ENCODE measurements around the gene MAN2A2. TPM values are rescaled to one million over a fixed set of nuclear protein-coding genes. Genes with fewer than 3 reads are reported as not detected.
A peak's percentile ranks its signal among the peaks of the same experiment; 100 is the strongest.
"Not testable (repeated sequence)": the region's sequence is repeated elsewhere in the genome, so short reads cannot be mapped to it uniquely, and the experiment has no call there.

MAN2A2 gene
- total RNA-seq, 1 experiment from 2014 or later = 45.8 TPM

- Histone ChIP-seq H3K36me3 (peaks cover 5% of the 10 kb centered on the region; the same call in 1 of the 2 replicates), H3K4me3 (no peak overlapping the region), H3K27me3 (no peaks in the 10 kb centered on the region), H3K9me3 (no peaks in the 10 kb centered on the region)
- DNase-seq = no peak
These were observed 34.0 kb upstream of the MAN2A2 start for GRCh38 chr15:90869140-90869541.

DNA sequence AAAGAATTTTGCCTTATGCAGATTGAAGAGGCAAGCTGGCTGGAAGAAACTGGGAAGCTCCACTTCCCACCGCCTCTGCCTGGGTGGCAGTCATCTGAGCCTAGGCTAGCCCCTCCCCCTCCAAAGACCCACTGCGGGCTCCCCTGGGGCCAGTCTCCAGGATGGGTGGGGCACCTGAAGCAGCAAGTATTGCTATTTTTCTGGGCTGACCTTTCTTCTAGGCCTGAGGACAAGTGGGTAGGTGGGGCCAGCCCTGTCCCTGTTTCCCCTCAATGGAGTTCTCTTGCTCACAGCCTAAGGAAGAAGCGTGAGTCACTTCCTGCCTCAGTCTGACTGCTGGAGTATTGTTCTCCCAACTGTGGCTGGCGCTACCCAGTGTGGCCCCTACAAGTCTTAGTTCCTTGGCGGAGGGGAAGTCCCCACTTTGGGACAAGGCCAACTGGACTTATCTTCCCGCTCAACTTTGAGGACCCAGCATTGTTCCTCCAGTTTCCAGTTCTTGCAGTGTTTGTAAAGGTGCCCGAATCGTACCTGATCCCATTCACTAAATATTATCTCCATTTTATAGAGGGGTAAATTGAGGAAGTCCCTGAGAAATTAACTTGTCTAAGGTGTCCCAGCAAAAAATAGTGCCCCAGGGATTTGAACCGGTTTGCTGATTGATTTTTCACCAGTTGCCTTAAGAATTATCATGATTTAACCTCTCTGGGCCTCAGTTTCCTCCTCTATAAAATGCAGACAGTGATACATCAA, 33.3 kb upstream of the MAN2A2 start:
- no peaks in the 10 kb centered on the region for H3K27me3 ChIP-seq
- H3K4me3 ChIP-seq = no peak overlapping the region

GRCh38 chr15:90870354-90871138, 32.6 kb upstream of the MAN2A2 start:
- DNase-seq = no peak
- peaks cover 5% of the 10 kb centered on the region; the same call in 1 of the 2 replicates for H3K36me3 ChIP-seq
- H3K4me3 ChIP-seq = peak overlapping the region; percentile 57
- H3K27me3 ChIP-seq = no peaks in the 10 kb centered on the region
- no peaks in the 10 kb centered on the region for H3K9me3 ChIP-seq

More for the DNA sequence above, 33.3 kb upstream of the MAN2A2 start:
- Histone ChIP-seq H3K9me3 (no peaks in the 10 kb centered on the region), H3K36me3 (peaks cover 5% of the 10 kb centered on the region; the same call in 1 of the 2 replicates)
- peak; percentile 84 for DNase-seq

DNA sequence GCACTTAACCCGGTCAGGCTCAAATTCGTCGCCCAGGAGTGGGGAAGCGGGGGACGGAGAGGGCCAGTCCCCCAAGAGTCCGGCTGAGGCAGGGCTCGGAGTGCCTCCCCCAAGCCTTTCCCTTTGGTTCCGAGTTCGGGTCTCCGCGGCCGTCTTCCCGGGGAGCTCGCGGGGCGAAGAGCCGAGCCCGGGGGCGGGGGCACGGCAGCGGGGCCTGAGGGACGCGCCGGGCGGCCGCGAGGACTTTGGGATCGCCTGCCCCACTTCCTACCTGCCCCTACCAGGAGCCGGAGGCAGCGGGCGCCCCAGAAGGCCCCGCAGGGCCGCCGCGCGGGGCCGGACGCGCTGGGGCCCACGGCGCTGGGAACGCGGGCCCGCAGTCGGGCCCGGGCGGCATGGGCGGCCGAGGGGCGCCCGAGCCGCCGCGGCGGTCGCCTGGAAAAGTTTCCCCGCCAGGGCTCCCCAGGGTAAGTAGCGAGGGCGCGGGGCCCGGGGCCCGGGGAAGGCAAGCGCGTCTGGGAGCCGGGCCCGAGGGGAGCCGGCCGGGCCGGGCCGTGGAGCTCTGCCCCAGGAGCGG, 31.9 kb upstream of the MAN2A2 start:
- DNase-seq = peak; percentile 53
- H3K9me3 ChIP-seq = no peaks in the 10 kb centered on the region
- H3K27me3 ChIP-seq = no peaks in the 10 kb centered on the region
- peaks cover 5% of the 10 kb centered on the region; the same call in 1 of the 2 replicates for H3K36me3 ChIP-seq
- peak overlapping the region; percentile 57 for H3K4me3 ChIP-seq

GRCh38 chr15:90871716-90872485, 31.2 kb upstream of the MAN2A2 start:
- no peaks in the 10 kb centered on the region for H3K9me3 ChIP-seq
- H3K4me3 ChIP-seq = peak overlapping the region; percentile 57
- H3K27me3 ChIP-seq = no peaks in the 10 kb centered on the region
- DNase-seq = no peak
- H3K36me3 ChIP-seq = peaks cover 9% of the 10 kb centered on the region

DNA sequence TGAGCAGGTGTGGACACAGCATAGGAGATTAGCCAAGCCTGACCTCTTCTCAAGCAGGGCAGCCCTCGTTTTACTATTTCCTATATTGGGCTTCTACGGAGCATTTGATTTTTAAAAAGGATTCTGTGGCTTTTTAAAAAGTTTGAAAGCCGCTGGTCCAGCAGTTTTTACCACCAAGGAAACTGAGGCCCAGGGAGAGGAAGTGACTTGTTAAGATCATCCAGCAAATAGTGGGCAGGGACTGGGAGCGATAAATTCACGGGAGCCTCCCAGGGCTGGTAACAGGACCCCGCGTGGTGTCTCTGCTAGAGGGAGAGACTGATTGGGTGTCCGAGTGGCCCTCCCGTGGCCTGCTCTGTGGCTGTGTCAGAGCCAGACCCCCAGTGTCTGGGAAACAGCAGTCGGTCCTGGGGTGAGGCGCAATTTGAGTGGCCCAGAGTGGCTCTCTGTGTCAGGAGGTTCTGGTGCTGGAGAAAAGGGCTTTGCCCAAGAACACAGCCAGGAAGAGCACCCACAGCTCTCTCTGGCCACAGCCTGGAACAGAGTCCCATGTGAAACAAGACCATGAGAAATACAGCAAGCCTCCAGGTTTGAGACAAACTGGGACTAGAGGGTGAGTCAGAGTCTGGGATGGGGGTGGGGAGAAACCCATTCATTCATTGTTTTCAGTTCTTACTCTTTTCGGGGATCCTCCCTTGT, 30.5 kb upstream of the MAN2A2 start:
- peak; percentile 42 for DNase-seq
- peak overlapping the region; percentile 57 for H3K4me3 ChIP-seq

DNA sequence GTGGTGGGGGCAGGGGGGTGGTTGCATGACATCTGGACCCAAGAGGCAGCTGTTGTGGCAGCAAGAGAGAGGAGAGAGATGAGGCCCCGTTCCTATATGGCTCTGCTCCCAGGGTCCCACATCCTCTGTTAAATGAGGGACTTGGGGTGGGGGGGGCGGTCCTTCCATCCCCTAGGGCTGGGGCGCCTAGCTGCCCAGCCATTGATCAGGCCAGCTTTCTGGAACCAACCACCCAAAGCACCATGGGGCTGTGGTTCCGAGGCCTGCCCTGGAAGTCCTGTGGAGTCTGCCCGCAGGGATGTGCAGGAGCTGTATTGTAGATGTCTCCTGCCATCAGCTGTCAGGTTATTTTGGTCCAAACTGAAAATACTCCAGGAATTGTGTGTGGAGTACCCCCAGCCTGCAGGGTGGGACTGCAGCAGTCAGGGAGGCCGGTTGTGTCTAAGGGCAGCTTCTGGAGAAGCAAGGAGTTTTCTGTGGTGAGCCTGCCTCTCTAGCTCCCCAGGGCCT, 29.6 kb upstream of the MAN2A2 start:
- Histone ChIP-seq H3K27me3 (no peaks in the 10 kb centered on the region), H3K4me3 (no peak overlapping the region), H3K36me3 (peaks cover 15% of the 10 kb centered on the region), H3K9me3 (no peaks in the 10 kb centered on the region)
- DNase-seq = no peak

More for the DNA sequence above, 30.5 kb upstream of the MAN2A2 start:
- Histone ChIP-seq H3K36me3 (peaks cover 13% of the 10 kb centered on the region), H3K9me3 (no peaks in the 10 kb centered on the region), H3K27me3 (no peaks in the 10 kb centered on the region)

DNA sequence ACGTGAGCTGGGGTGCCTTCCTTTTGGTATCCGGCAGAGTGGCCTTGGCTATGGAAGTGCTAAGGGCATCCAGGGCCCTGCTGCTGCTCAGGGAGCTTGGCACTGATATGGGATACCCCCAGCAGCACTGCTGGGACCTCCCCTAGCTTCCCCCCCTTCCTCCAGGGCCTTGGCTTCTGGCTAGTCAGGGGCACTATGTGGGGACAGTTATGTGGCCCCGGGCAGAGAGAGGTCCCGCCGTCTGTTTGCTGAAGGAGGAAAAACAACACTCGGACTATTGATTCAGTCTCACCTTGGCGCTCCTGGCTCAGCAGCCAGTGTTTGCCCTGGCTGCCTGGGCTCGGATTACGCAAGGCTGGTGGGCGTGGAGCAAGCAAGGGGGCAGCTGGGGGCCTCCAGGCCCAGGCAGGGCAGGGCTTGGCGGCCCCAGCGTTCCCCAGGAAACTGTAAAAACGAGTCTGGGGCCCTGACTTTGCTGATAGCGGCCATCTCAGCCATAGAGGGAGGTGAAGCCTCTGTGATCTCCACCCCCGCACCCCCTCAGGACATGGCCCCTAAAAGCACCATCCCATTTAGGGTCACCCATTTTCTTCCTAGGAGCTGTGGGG, 29.0 kb upstream of the MAN2A2 start:
- H3K9me3 ChIP-seq = no peaks in the 10 kb centered on the region
- DNase-seq = no peak
- H3K36me3 ChIP-seq = peaks cover 15% of the 10 kb centered on the region
- no peaks in the 10 kb centered on the region for H3K27me3 ChIP-seq
- H3K4me3 ChIP-seq = no peak overlapping the region

DNA sequence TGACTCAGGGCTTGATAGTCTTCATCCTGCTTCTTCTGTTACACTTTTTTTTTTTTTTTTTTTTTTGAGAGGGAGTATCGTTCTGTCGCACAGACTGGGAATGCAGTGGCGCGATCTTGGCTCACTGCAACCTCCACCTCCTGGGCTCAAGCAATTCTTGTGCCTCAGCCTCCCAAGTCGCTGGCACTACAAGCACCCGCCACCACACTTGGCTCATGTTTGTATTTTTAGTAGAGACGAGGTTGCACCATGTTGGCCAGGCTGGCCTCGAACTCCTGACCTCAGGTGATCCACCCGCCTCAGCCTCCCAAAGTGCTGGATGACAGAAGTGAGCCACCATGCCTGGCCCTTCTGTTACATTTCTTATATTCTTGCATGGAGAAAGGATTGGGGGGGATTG, 28.1 kb upstream of the MAN2A2 start:
- H3K4me3 ChIP-seq, DNase-seq, H3K27me3 ChIP-seq, H3K9me3 ChIP-seq: not testable (repeated sequence)
- peaks cover 15% of the 10 kb centered on the region for H3K36me3 ChIP-seq

DNA sequence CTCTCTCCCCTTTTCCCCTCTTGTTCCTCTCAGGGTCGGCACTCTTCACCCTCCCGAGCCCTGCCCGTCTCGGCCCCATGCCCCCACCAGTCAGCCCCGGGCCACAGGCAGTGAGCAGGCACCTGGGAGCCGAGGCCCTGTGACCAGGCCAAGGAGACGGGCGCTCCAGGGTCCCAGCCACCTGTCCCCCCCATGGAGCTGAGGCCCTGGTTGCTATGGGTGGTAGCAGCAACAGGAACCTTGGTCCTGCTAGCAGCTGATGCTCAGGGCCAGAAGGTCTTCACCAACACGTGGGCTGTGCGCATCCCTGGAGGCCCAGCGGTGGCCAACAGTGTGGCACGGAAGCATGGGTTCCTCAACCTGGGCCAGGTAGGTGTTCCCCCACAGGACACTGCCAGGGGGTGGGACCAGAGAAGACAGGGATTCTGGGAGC, 27.5 kb upstream of the MAN2A2 start:
- no peak for DNase-seq
- Histone ChIP-seq H3K4me3 (no peak overlapping the region), H3K27me3 (no peaks in the 10 kb centered on the region), H3K36me3 (peaks cover 17% of the 10 kb centered on the region), H3K9me3 (no peaks in the 10 kb centered on the region)

- DNase-seq = no peak
- Histone ChIP-seq H3K4me3 (no peak overlapping the region), H3K36me3 (peaks cover 17% of the 10 kb centered on the region), H3K27me3 (no peaks in the 10 kb centered on the region), H3K9me3 (no peaks in the 10 kb centered on the region)
These were observed 27.1 kb upstream of the MAN2A2 start for GRCh38 chr15:90876046-90876445.

- DNase-seq = no peak
- Histone ChIP-seq H3K36me3 (peaks cover 17% of the 10 kb centered on the region), H3K4me3 (no peak overlapping the region), H3K9me3 (no peaks in the 10 kb centered on the region), H3K27me3 (no peaks in the 10 kb centered on the region)
These were observed 26.5 kb upstream of the MAN2A2 start for GRCh38 chr15:90876512-90877170.

- Histone ChIP-seq H3K4me3 (no peak overlapping the region), H3K9me3 (no peaks in the 10 kb centered on the region), H3K36me3 (peaks cover 17% of the 10 kb centered on the region), H3K27me3 (no peaks in the 10 kb centered on the region)
- no peak for DNase-seq
These were observed 25.8 kb upstream of the MAN2A2 start for GRCh38 chr15:90877315-90877714.

GRCh38 chr15:90877996-90878395, 25.1 kb upstream of the MAN2A2 start:
- Histone ChIP-seq H3K27me3 (no peaks in the 10 kb centered on the region), H3K36me3 (peaks cover 14% of the 10 kb centered on the region), H3K4me3 (no peak overlapping the region), H3K9me3 (no peaks in the 10 kb centered on the region)
- DNase-seq = no peak

GRCh38 chr15:90878660-90879059, 24.4 kb upstream of the MAN2A2 start:
- Histone ChIP-seq H3K9me3 (no peaks in the 10 kb centered on the region), H3K36me3 (peaks cover 12% of the 10 kb centered on the region), H3K27me3 (no peaks in the 10 kb centered on the region), H3K4me3 (no peak overlapping the region)
- DNase-seq = no peak
